GM21717 (cell line): ENCODE measurements around the gene KCNJ5.

Source experiments
- ATAC-seq: cut with Tn5 transposase; IDR thresholded peaks from one replicate; pipeline ENCODE4 v1.9.1; 2021; ENCODE audit warnings: mild to moderate bottlenecking, moderate library complexity; ENCODE audit not compliant: unreplicated experiment

Gene KCNJ5

DNA sequence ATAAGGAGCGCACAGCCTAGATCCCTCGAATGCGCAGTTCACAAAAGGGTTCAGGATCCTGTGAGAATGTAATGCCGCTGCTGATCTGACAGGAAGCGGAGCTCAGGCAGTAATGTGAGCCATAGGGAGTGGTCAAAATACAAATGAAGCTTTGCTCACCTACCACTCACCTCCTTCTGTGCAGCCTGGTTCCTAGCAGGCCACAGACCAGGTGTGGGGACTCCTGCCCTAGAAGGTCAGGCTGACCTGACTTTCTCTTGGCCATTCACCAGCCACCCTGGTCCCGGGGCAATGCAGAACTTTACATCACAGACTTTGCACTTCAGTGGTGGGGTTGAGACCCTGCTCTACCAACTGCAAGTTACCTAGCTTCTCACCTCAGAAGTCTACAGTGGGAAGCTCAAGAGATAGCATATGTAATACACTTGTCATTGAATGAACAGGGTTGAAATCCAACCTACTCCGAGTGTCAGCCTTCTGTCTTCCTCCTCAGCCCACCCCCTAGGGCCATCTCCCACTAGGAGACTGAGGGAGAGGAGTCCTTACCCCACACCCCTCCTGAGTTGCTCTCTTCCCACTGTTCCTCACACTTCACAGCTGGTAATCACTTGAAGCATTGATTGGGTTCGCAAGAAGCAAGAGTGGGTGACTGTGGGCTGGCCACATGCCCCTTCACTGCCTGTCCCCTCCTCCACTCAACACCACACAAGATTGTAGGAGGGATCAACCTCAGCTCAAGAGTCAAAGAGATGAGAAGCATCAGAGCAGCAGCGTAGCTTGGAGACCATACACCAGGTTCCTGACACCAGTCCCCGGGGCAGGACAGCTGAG lies 22.1 kb upstream of the KCNJ5 start:
- ATAC-seq = no peak

GRCh38 chr11:128871168-128871610 lies 20.0 kb upstream of the KCNJ5 start:
- no peak for ATAC-seq

GRCh38 chr11:128872094-128872493 lies 19.1 kb upstream of the KCNJ5 start:
- ATAC-seq = no peak

DNA sequence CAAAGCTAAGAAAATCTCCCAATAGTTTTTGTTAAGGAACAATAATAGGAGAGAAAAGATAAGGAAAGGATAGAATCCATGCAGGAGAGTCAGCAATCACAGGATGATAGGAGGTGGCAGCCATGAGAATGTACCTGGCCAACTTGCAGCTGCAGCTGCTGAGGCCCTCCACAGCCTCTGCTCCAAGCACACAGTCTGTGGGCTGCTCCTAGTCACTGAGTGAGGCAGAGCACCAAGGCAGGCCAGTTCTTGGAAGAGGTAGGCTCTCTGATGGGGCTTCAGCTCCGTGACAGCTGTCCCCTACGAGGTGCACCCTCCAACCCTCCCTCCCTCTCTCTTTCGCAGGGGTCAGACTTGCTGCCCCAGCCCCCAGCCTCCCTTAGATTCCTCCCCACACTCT lies 18.6 kb upstream of the KCNJ5 start:
- no peak for ATAC-seq

DNA sequence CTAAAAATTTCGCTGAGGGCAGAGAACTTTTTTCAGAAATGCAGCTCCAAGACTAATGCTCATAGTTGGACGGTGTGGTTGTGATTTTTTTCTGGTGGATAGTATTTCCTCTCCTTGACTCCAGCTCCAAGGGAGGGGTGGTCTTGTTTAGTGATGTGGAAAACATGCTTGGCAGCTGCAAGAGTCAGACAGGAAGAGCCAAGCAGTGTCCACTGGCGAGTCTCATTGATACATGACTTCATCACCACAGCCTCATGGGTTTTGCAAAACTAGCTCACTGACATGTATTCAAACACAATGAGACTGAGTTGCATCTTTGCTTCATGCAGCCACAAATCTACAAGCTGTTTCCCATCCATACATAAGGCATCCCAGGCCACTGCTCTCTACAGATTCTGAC lies 16.7 kb upstream of the KCNJ5 start:
- no peak for ATAC-seq

- ATAC-seq = no peak
These were observed 15.0 kb upstream of the KCNJ5 start for GRCh38 chr11:128876133-128876650.

DNA sequence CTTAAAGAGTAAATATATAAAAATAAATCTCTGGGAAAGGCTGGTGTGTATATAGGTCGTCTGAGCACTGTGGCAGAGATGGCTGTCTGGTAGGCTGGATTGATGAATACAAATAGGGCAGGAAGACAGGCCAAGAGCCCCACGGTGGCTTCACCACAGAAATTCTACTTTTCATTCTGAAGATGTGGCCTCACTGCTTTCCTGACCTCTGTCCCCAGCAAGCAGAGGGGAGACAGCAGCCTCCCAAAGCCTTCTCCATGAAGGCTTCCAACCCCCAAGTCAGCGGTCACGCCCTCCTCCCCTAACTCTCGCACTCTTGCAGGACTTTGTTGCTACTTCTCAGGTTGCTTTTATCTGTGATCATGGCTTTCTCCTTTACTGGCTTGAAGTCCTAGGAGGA lies 13.4 kb upstream of the KCNJ5 start:
- no peak for ATAC-seq

- no peak for ATAC-seq
These were observed 12.7 kb upstream of the KCNJ5 start for GRCh38 chr11:128878455-128878854.

DNA sequence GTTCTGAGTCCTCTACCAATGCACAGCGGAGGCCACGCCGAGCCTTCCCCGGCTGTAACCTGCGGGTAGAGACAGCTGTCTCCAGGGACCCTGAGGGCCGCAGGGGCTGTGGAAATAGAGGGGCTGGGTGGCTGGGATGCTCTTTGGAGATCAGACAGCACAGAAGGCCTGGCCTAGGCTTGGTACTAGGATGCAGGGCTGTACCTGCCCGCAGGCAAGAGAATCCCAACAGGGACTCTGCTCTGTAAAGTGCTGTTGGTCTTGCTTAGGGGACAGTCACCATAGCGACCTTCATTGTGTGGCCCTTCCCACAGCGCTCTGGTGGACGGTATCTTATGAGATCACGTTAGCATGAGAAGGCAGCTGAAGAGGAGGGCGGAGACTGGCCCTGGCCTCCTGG lies 11.3 kb upstream of the KCNJ5 start:
- ATAC-seq = no peak

DNA sequence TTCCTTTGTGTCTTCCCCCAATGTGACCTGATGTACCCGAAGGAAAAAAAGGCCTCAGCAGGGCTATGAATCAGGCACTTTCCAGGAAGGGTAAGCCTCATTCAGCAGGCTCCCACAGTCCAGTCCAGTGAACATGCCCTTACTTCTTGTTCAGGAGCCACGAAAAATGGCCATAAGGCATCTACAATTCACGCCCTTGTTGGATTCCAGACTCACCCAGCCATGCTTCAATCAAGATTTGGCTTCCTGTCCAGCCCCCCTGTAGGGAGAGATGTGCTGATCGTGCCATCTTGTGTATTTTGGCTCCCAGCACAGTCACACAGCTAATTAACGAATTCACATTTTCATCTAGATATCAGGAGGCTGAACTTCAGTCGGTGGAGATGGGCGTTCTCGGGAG lies 9.9 kb upstream of the KCNJ5 start:
- ATAC-seq = no peak

GRCh38 chr11:128882451-128882850 lies 8.7 kb upstream of the KCNJ5 start:
- ATAC-seq = no peak

GRCh38 chr11:128884054-128884453 lies 7.1 kb upstream of the KCNJ5 start:
- ATAC-seq = no peak

DNA sequence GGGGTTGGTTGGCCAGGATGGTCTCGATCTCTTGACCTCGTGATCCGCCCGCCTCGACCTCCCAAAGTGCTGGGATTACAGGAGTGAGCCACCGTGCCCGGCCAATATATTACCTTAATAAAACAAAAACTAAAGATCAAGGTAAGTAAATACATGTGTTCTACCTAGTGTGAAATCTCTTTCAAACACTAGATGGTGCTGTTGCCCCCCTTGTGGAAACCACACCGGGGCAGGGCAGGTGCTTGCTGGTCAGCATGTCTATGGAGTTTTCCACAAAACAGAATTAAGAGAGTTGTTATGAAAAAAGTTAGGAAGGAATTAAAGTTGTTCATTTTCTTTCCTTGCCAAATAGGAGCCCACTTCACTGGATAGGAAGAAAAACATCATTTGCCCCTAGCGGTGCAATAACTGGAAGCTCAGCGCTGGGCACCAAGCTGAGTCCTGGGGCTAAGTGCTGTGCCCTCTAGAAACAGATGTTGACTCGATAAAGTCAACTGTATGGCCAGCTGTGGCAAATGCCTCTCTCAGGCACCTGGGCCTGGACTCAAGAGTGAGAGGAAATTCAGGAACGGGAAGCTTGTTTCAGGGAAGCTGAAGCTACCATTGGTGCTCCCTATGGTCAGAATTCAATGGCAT lies 6.3 kb upstream of the KCNJ5 start:
- ATAC-seq = peak; percentile 66

GRCh38 chr11:128886406-128887124 lies 4.6 kb upstream of the KCNJ5 start:
- ATAC-seq = no peak

- no peak for ATAC-seq
These were observed 2.8 kb upstream of the KCNJ5 start for GRCh38 chr11:128888034-128888985.

DNA sequence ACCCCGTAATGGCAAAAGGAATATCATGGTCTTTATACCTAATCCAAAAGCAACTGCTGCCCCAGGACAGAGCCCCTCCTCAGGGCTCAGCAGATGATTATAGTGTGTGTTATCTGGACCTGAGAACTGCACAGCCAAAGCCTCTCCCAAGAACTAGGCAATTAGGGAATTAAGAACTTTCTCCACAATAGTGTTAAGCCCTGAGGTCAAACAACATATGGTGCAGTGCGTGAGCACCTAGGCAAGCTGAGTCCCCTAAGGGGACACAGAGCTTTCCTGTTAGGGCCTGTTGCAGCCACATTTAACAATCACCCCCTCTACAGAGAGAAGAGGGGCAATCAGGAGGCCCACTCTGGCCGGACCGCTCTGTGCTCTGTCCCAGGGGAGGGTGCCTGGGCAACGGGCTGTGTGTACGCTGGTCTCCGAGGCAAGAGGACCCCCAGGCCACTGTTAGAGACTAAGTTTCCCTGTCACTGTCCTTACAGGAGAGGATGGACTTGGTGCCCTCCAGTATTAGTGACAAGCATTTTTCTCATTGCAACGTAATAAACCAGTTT lies 1.4 kb upstream of the KCNJ5 start:
- ATAC-seq = no peak

DNA sequence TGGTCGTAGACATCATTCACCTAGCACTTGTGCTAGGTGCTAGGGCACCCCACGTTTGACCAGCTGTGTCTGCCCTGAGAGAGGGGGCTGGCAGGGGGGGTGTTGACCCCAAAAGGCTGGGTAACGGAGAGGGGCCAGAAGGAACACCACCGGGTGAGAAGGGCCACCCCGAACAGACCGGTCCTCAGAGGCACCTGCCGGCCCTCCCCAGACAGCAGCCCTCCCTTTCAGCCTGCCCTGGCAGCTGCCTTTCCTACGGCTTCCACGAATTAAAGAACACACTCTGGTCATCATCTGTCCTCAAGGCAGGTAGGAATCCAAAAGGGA lies 977 bp upstream of the KCNJ5 start:
- no peak for ATAC-seq

DNA sequence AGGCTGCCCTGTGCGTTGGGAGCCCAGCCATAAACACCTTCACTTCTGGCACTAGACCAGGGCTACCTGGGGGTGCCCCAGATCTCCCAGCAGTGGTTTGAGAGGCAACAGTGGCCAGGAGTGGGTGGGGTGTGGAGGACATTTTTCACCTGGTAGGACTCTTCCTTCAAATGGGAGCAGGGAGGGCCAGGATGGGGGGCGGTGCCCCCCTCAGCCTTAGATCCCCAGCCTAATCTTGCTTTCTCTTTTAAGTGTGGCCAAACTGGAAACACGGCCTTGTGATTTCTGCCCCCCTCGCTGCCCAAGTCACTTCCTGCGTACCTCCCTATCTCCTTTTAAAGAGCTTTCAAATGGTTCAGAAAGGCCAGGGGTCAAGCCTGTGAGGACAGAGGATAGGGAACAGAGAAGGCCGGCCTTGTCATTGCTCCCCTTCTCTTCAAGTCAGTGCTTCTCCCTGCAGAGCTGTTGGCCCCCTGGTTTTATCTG lies 800 bp downstream of the KCNJ5 start:
- no peak for ATAC-seq

DNA sequence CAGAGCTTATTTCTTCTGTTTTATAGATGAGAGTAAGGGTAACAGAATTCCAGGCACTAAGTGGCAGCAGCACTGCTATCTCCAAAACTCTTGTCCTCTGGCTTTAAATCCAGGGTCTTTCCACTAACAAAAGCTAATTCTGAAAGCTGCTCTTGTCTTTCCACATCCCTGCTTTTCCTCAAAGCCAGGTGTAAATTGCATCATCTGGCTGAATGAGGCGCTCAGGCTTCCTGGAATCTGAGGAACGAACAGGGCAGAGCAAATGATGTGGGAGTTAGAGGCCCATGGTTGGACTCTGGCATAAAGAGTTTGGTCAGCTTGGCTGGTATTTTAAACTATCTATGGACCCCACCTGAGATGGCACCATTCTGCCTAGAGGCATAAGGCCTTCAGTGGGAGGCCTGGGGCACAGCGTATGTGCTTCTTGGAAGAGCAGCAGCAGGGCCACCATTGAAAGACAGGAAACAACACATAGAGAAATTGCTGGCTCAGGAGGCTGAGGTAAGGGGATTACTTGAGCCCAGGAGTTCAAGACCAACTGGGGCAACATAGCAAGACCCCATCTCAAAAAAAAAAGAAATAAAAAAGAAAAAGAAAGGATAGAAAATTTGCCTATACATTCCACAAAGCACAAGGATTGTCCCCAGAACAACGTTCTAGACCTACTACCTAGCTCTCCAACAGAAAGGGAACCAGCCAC lies 1.9 kb downstream of the KCNJ5 start:
- ATAC-seq = no peak
